KOPT-K1 (cell line): ENCODE measurements around the gene SUMO4.

ENCODE experiments used
- H3K27ac ChIP-seq: fragments of 200-600 bp; sonication (generic); 2 replicates; pipeline ENCODE4 v1.5.1; 2016; ENCODE audit warnings: antibody characterized with exemption, mild to moderate bottlenecking, low read depth, low read length; ENCODE audit not compliant: poor library complexity, severe bottlenecking
- H3K36me3 ChIP-seq: fragments of 200-600 bp; sonication (generic); 2 replicates; pipeline ENCODE4 v1.5.1; 2017; ENCODE audit warnings: antibody characterized with exemption, mild to moderate bottlenecking, low read length, moderate library complexity; ENCODE audit not compliant: insufficient read depth
- H3K9me3 ChIP-seq: fragments of 200-600 bp; sonication (generic); 2 replicates; pipeline ENCODE4 v1.5.1; 2017; ENCODE audit warnings: antibody characterized with exemption, low read length, mild to moderate bottlenecking; ENCODE audit not compliant: insufficient read depth, poor library complexity, severe bottlenecking

The SUMO4 gene

GRCh38 chr6:149379977-149380376, 20.1 kb upstream of the SUMO4 start:
- H3K27ac ChIP-seq, result no peak overlapping the region
- H3K9me3 ChIP-seq, result no peaks in the 10 kb centered on the region
- peaks cover 61% of the 10 kb centered on the region for H3K36me3 ChIP-seq

- no peaks in the 10 kb centered on the region for H3K9me3 ChIP-seq
- peaks cover 65% of the 10 kb centered on the region for H3K36me3 ChIP-seq
- no peak overlapping the region for H3K27ac ChIP-seq
These were observed 19.5 kb upstream of the SUMO4 start for GRCh38 chr6:149380523-149380922.

- no peak overlapping the region for H3K27ac ChIP-seq
- H3K36me3 ChIP-seq, result peaks cover 71% of the 10 kb centered on the region
- H3K9me3 ChIP-seq, result peaks cover 20% of the 10 kb centered on the region
These were observed 16.7 kb upstream of the SUMO4 start for GRCh38 chr6:149383371-149383770.

- Histone ChIP-seq H3K36me3 (peaks cover 60% of the 10 kb centered on the region), H3K9me3 (peaks cover 20% of the 10 kb centered on the region), H3K27ac (no peak overlapping the region)
These were observed 15.6 kb upstream of the SUMO4 start for GRCh38 chr6:149384464-149384863.

- Histone ChIP-seq H3K36me3 (peaks cover 50% of the 10 kb centered on the region), H3K27ac (no peak overlapping the region), H3K9me3 (peaks cover 20% of the 10 kb centered on the region)
These were observed 13.9 kb upstream of the SUMO4 start for GRCh38 chr6:149385998-149386646.

- peaks cover 43% of the 10 kb centered on the region for H3K36me3 ChIP-seq
These were observed 12.1 kb upstream of the SUMO4 start for GRCh38 chr6:149387779-149388512.

GRCh38 chr6:149389509-149390297, 10.4 kb upstream of the SUMO4 start:
- Histone ChIP-seq H3K9me3 (peaks cover 20% of the 10 kb centered on the region), H3K36me3 (peaks cover 26% of the 10 kb centered on the region), H3K27ac (no peak overlapping the region)

More at GRCh38 chr6:149387779-149388512, 12.1 kb upstream of the SUMO4 start:
- H3K27ac ChIP-seq, result no peak overlapping the region
- H3K9me3 ChIP-seq, result peaks cover 20% of the 10 kb centered on the region

- peaks cover 20% of the 10 kb centered on the region for H3K36me3 ChIP-seq
- no peak overlapping the region for H3K27ac ChIP-seq
- peaks cover 9% of the 10 kb centered on the region for H3K9me3 ChIP-seq
These were observed 8.0 kb upstream of the SUMO4 start for GRCh38 chr6:149392093-149392492.

- peaks cover 6% of the 10 kb centered on the region for H3K9me3 ChIP-seq
- no peak overlapping the region for H3K27ac ChIP-seq
- peaks cover 23% of the 10 kb centered on the region for H3K36me3 ChIP-seq
These were observed 7.5 kb upstream of the SUMO4 start for GRCh38 chr6:149392535-149392934.

GRCh38 chr6:149393002-149393679, 6.9 kb upstream of the SUMO4 start:
- H3K27ac ChIP-seq, result no peak overlapping the region
- H3K36me3 ChIP-seq, result peaks cover 29% of the 10 kb centered on the region
- peaks cover under 1% of the 10 kb centered on the region for H3K9me3 ChIP-seq

GRCh38 chr6:149395185-149395584, 4.9 kb upstream of the SUMO4 start:
- Histone ChIP-seq H3K27ac (no peak overlapping the region), H3K36me3 (peaks cover 47% of the 10 kb centered on the region), H3K9me3 (no peaks in the 10 kb centered on the region)

- Histone ChIP-seq H3K36me3 (peaks cover 59% of the 10 kb centered on the region), H3K27ac (no peak overlapping the region)
These were observed 2.7 kb upstream of the SUMO4 start for GRCh38 chr6:149397384-149397783.

GRCh38 chr6:149403534-149403933, 3.5 kb downstream of the SUMO4 start:
- Histone ChIP-seq H3K9me3 (no peaks in the 10 kb centered on the region), H3K27ac (no peak overlapping the region), H3K36me3 (peaks cover 78% of the 10 kb centered on the region)

More at GRCh38 chr6:149397384-149397783, 2.7 kb upstream of the SUMO4 start:
- no peaks in the 10 kb centered on the region for H3K9me3 ChIP-seq

GRCh38 chr6:149405823-149406765, 6.0 kb downstream of the SUMO4 start:
- peaks cover 76% of the 10 kb centered on the region for H3K36me3 ChIP-seq
- no peak overlapping the region for H3K27ac ChIP-seq
- no peaks in the 10 kb centered on the region for H3K9me3 ChIP-seq
